ENCODE measurements around the gene DLGAP1.

Gene DLGAP1

DNA sequence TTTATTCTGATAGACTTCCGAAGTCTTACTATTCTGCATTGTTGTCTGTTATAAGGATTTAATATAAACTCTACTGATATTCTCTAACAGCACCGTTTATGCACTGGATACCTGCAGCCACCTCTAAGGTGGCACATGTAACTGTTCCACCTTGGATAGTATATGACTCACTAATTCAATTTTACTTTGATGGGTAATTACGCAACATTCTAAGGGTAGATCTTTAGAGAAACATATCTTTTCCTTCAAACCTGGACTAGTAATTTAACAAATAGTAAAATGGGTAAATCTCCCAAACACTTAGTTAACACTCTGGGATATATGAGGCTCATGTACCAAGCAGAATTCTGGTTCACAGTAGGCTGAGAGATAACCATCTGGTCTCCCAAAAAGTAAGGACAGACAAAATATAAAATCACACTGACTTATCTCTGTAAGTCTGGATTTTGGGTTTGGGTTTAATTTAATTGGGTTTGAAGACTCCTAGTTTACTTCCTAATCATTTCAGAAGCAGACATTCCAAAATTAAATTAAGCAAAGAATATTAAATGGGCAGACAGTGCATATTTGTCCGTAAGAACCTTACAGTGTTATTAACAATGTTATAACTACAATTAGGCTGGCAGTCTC, 590.3 kb downstream of the DLGAP1 start:
- no peak for DNase-seq (ENCODE audit: low read depth)

DNA sequence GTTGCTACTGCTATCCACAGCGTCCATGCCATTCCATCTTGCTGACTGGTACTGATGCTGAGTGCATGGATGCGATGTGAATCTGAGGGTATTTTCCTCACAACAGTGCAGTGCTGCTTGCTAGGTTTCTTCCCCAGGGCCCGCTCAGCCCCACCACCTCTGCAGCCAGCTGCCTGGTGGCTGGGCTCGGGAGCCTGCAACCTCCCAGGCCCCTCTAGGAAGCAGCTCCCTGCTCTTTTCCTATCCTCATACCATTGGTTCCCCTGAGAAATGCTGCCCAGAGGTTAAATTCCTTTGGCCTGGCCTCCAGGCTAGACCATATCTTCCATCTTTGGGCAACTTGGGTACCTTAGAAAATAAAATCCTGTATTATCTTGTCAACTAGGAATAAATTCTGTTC, 591.5 kb downstream of the DLGAP1 start:
- DNase-seq (ENCODE audit: low read depth): no peak

DNA sequence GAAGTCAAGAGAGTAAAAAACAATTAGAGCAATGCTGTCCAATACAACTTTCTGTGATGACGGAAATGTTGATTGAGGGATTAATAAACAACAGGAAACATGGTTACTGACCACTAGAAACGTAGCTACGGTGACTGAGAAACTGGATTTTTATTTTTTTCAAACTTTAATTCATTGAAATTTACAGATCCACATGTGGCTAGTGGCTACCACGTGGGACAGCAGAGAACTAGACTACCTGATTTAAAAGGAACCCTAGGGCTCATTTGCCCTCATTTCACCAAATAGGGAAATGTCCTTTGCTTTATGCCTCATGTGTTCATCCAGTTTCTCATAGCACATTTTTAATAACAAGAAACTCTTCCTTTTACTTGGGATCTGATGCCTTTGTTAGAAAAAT, 592.1 kb downstream of the DLGAP1 start:
- DNase-seq (ENCODE audit: low read depth): no peak

GRCh38 chr18:3861495-3861894, 593.6 kb downstream of the DLGAP1 start:
- DNase-seq (ENCODE audit: low read depth): no peak

GRCh38 chr18:3857544-3857943, 597.6 kb downstream of the DLGAP1 start:
- peak; percentile 40 for DNase-seq (ENCODE audit: low read depth)

GRCh38 chr18:3855966-3856365, 599.1 kb downstream of the DLGAP1 start:
- no peak for DNase-seq (ENCODE audit: low read depth)

DNA sequence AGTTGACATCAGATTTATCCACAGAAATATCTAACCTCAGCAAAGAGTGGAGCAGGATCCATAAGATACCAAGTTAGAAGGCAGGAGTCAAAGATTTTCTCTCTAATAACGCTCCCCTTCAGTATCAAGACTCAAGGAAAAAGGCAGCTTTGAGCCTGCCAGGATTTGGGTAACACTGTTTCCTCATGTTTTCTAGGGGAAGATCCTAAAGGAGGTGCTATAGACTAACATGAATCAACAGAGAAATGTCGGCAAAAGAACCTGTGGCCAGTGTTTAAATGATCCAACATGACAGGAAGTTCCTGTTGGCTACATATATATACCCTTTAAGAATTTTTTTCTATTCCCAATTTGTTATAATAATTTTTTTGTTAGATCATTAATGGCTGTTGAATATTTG, 602.8 kb downstream of the DLGAP1 start:
- DNase-seq (ENCODE audit: low read depth): no peak

GRCh38 chr18:3851159-3851558, 603.9 kb downstream of the DLGAP1 start:
- DNase-seq (ENCODE audit: low read depth): no peak

- no peak for DNase-seq (ENCODE audit: low read depth)
Measured at GRCh38 chr18:3848316-3848715, 606.8 kb downstream of the DLGAP1 start.

DNA sequence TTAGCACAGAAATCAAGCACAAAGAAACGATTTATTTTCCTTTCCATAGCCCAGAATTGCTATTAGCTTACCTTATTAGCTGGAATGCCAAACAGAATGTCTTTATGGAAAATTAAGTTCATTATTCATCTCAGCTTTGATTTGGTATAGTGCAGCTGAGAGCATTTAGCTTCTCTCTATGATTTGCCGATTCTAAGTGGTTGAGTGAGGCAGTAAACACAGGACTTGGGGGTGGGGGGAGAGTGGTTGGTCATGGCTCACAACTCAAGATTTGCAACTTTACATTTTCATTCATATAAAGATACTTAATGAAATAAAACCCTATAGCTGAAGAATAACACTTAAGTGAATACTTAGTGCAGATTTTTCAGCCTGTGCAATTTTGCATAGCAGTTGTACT, 609.9 kb downstream of the DLGAP1 start:
- DNase-seq (ENCODE audit: low read depth): no peak

DNA sequence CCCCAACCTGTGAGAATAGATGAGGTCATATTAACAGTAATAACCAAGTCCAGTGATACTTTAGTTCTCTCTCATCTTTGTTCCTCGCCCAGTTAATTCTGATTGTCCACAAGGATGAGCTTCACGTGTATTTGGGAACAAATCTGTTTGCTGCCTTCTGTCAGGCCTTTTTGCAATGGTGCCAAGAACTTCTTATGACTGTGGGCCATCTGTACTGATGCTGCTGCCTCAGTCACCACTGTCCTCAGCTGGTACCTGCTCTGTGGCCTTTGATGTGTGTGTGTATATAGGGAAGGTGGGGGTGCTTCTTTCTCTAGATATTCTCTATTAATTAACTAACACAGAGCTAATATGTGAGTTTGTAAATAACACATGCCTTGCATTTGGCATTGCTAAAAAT, 612.3 kb downstream of the DLGAP1 start:
- DNase-seq (ENCODE audit: low read depth): no peak

DNA sequence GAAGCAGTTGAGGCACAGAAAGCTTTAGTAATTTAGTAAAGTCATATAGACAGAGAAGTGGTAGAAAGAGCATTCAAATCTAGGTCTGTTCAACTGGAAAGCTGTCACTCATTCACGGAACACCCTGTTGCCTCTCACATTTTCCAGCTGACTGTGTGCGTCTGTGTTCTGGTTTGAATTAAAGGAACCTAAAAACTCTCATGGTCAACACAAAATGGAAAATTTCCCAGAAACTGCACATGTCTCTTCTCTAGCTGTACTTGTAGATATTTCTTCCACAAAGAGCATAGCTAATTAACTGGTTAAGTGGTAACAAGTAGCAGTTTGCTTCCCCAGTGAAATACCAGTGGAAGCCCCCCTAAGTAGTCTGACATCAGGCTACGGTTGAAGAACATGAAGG, 614.3 kb downstream of the DLGAP1 start:
- no peak for DNase-seq (ENCODE audit: low read depth)

GRCh38 chr18:3839581-3839981, 615.5 kb downstream of the DLGAP1 start:
- no peak for DNase-seq (ENCODE audit: low read depth)

DNA sequence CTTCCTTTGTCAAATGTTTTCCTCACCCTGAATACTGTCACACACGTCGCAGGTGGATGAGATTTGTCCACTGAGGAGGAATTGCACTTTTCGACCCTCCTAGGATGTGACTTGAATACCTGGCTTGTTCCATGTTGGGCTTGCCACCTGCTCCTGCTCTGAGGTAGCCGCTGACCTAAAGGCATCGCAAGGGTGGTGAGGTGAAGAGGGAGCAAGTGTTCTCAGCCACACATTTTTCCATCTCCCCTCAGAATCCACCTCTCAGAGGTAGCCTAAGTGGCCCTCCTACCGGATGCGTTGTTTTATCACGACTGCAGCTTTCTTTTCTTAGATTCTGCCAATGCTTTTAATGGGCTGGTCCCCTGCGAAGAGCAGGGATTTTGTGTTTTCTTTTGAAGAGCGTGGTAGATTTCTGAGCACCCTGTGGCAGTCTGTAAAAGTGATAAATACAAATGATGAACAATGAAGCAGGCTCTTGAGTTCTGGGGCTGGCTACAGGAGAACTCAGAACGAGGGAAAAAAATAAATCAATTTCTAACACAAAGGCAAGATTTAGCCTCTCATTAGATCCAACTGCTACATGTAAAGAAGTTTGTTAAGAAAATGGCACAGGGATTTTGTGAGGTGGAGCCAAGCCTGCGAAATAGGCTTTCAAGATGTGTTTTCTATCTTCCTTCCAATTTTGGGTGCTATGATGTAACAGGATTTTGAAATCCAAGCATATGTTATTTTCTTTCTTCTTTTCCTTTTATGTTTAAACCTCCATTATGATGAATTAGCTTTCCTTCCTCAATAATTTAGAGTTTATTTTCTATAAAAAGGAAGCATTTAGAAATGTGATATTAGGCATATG, 618.4 kb downstream of the DLGAP1 start:
- no peak for DNase-seq (ENCODE audit: low read depth)

DNA sequence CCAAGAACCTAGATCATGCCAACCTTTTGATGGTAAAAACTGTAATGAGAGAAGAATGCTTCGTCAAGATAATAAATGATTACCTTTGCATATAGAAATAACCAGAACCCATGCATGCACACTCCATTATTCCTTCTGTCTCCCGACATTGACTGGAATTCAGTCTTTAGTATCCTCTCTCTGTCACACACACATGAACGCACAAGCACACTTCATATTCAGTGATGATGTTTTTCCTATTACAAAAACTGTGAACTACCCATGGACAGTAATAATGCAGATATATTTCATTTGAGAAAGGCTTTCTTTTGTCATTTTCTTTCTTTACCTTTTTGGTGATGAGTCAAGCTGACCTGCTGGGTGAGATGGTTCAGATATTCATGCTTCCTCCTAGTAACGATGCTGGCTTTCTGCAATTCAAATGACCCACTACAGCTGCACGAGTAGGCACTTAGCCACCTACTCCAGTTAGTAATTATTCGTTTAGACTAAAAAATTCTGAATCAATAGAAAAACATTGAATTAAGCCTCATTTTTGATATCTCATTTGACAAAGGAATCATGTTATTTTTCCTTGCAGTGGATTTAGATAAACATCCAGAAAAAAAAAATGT, 623.0 kb downstream of the DLGAP1 start:
- DNase-seq (ENCODE audit: low read depth): no peak

DNA sequence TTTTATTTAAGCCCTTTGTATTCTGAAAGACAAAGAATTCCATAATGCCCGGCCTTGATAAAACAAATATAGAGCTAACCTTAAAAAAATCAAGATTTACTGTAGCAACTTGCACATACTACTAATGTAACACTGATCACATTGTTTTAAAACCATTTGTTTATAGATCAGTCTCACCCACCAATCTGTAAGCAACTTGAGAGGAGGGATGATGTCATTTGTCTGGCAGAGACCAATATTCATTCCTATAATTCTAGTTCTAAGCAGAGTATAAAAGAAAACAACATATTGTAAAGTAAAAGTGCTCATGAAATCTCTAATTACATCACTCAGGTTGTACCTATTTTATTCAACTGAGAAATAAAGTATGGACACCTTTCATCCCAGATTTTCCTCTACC, 624.5 kb downstream of the DLGAP1 start:
- DNase-seq (ENCODE audit: low read depth): no peak

DNA sequence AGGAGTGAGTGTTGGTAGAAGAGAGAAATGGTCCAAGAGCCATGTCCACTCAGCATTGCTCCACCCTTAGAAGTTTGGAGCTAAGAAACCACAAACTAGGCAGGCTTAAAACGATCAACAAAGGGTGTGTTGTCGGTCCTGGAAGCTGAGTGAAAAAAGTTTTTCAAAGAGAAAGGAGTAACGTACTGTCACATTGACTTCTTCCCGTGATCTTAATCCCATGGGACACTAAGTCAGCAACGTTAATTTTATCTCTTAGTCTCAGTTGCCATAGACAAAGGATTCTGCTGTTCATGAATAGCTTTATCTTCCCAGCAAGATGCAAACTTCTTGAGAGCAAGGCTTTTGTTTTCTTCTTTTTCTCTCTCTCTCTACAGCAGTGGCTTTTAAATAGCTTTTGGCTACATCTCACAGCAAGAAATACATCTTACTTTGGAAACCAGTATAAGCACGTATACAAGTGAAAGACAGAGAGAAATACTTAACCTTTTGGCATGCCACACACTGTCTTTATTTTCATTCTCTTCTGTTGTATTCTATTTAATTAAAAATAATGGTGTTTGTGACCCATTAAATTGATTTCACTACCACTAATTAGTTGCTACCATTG, 627.8 kb downstream of the DLGAP1 start:
- DNase-seq (ENCODE audit: low read depth): no peak

GRCh38 chr18:3826021-3826420, 629.1 kb downstream of the DLGAP1 start:
- DNase-seq (ENCODE audit: low read depth): no peak

DNA sequence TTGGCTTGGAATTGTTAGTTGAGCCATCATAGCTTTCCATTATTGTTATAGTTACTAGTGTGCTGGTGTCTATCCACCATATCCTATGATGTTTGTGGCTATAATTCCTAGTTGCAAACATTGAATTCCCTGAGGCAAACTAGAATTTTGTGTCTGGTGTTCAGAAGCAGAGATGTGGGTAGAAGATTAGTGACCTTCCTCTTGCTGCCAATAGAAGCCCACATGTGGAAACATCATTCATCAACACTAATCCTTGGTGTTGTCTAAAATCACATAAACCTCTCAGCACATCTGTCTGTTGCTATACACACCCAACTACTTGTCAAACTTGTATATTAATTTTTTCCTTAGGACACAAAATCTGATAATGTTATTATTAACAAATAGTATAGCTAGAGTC, 631.0 kb downstream of the DLGAP1 start:
- DNase-seq (ENCODE audit: low read depth): no peak

- DNase-seq (ENCODE audit: low read depth): no peak
Measured at GRCh38 chr18:3823073-3823472, 632.0 kb downstream of the DLGAP1 start.

GRCh38 chr18:3821524-3821923, 633.6 kb downstream of the DLGAP1 start:
- no peak for DNase-seq (ENCODE audit: low read depth)

- DNase-seq (ENCODE audit: low read depth): no peak
Measured at GRCh38 chr18:3819961-3820360, 635.1 kb downstream of the DLGAP1 start.
